K562 (cell line): ENCODE measurements around the gene GPR78. TPM values are rescaled to one million over a fixed set of nuclear protein-coding genes. Genes with fewer than 3 reads are reported as not detected.

Source experiments
- FOXK2 ChIP-seq, 2 experiments: fragments of 450-650 bp; IDR thresholded peaks in 1 of 2; conservative IDR thresholded peaks in 1 of 2; 2 replicates each; pipeline ENCODE4 v1.6.1; 2016; ENCODE audit warnings: low read depth in 2 of 2, mild to moderate bottlenecking in 1 of 2
- GTF2E2 ChIP-seq: fragments of 200-800 bp; sonication (Bioruptor generic); IDR thresholded peaks from 2 replicates; pipeline ENCODE4 v1.6.1; 2016; ENCODE audit warnings: missing genetic modification characterization, missing compliant biosample characterization
- PTBP1 ChIP-seq: fragments of 200-400 bp; formaldehyde crosslinking; IDR thresholded peaks from 2 replicates; pipeline ENCODE4 v1.6.1; 2017; ENCODE audit warnings: low read depth, low read length
- SMARCA5 ChIP-seq: fragments of 450-650 bp; IDR thresholded peaks from 2 replicates; pipeline ENCODE4 v1.6.1; 2016
- XRCC5 ChIP-seq: fragments of 200-400 bp; formaldehyde crosslinking; IDR thresholded peaks from 2 replicates; pipeline ENCODE4 v1.6.1; 2017; ENCODE audit warnings: low read depth, mild to moderate bottlenecking, low read length
- ZEB2 ChIP-seq: fragments of 450-650 bp; IDR thresholded peaks from 2 replicates; pipeline ENCODE4 v1.6.1; 2016
- ZNF507 ChIP-seq: conservative IDR thresholded peaks from 2 replicates; pipeline ENCODE4 v1.6.1; 2017; ENCODE audit warnings: missing genetic modification characterization, missing compliant biosample characterization
- ZNF76 ChIP-seq: fragments of 250-450 bp; sonication (Bioruptor Pico); IDR thresholded peaks from 2 replicates; pipeline ENCODE4 v1.4.0; 2020; ENCODE audit warnings: mild to moderate bottlenecking, moderate library complexity, borderline replicate concordance
- polyA plus RNA-seq, 8 experiments: library from polyadenylated mRNA; depleted of rRNA in 4 of 8; stranded (reverse) in 5 of 8; unstranded in 3 of 8; fragments of >200 nt; fragmentation: Nextera tagmentation in 2 of 8; fragmentation: Illumina TruSeq in 1 of 8; extraction: Ambion mirVana in 2 of 8; extraction: Trizol in 1 of 8; gene quantifications; 2 replicates each; pipeline versions ENCODE4 v1.2.1 to v1.2.3, GENCODE V29; 2011 to 2014; ENCODE audit warnings: inconsistent platforms in 1 of 8, missing spikeins in 1 of 8
- total RNA-seq, 7 experiments: library from RNA; depleted of rRNA in 6 of 7; stranded (reverse); fragments of >200 nt in 6 of 7; fragmentation: Illumina TruSeq in 2 of 7; extraction: Trizol in 2 of 7; gene quantifications; 2 replicates each; pipeline versions ENCODE4 v1.2.1 to v1.2.3, GENCODE V29; 2011 to 2021; ENCODE audit warnings: low replicate concordance in 1 of 7
- TF ChIP-seq, protein P1 (sequence below), 2 experiments: fragments of 450-650 bp in 1 of 2; sonication (generic) in 1 of 2; formaldehyde crosslinking in 1 of 2; IDR thresholded peaks; 2 replicates each; pipeline versions ENCODE4 v1.7.1 to v1.9.0; 2016 to 2022; ENCODE audit warnings: inconsistent platforms in 1 of 2, mild to moderate bottlenecking in 1 of 2, missing genetic modification reagents in 1 of 2
- TF ChIP-seq, protein P2 (sequence below): fragments of 450-650 bp; formaldehyde crosslinking; IDR thresholded peaks from 2 replicates; pipeline ENCODE4 v1.4.0; 2020; ENCODE audit warnings: mild to moderate bottlenecking, moderate library complexity
- TF ChIP-seq, protein P3 (sequence below): fragments of 450-650 bp; formaldehyde crosslinking; IDR thresholded peaks from 2 replicates; pipeline ENCODE4 v1.4.0; 2022; ENCODE audit warnings: mild to moderate bottlenecking, moderate library complexity
- TF ChIP-seq, protein P4 (sequence below): fragments of 450-650 bp; IDR thresholded peaks from 2 replicates; pipeline ENCODE4 v1.6.1; 2016; ENCODE audit warnings: borderline replicate concordance

The GPR78 gene
- total and polyA plus RNA-seq, 9 of the 15 experiments (the other 6 are each of a cell fraction or from before 2014, with no cell fraction given) = 0.04 to 0.13 (median 0.07) TPM; not detected in 4

DNA sequence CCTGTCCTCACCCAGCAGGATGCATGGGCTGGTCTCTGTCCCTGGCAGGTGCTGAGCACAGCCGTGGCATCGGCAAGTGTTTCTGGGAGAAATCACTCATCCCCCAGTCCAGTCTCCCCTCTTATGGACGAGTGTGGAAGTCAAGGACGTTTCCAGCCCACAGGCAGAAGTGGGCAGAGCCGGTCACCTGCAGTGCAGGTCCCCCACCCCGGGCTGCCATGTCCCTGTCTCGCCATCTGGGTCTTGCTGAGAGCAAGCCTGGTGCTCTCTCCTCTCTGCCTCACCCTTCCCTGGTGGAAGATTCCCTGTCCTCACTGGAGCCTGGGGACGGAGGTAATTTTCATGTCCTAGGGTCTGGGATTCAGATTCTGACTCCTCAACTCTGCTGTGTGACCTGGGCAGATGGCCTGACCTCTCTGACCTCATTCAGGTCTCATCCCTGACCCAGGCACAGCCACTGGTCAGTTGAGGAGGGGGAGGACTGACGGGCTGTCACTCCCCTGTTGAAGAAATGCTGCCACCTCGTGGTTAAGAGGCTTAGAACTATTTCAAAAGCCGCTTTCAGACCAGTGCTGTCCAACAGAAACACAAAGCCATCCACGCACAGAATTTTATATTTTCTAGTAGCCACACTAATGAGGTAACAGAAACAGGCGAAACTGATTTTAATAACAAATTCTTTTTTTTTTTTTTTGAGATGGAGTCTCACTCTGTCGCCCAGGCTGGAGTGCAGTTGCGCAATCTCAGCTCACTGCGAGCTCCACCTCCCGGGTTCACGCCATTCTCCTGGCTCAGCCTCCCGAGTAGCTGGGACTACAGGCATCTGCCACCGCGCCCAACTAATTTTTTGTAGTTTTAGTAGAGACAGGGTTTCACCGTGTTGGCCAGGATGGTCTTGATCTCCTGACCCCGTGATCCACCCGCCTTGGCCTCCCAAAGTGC, 14.2 kb downstream of the GPR78 start (continued):
- TF ChIP-seq, protein P1, sequence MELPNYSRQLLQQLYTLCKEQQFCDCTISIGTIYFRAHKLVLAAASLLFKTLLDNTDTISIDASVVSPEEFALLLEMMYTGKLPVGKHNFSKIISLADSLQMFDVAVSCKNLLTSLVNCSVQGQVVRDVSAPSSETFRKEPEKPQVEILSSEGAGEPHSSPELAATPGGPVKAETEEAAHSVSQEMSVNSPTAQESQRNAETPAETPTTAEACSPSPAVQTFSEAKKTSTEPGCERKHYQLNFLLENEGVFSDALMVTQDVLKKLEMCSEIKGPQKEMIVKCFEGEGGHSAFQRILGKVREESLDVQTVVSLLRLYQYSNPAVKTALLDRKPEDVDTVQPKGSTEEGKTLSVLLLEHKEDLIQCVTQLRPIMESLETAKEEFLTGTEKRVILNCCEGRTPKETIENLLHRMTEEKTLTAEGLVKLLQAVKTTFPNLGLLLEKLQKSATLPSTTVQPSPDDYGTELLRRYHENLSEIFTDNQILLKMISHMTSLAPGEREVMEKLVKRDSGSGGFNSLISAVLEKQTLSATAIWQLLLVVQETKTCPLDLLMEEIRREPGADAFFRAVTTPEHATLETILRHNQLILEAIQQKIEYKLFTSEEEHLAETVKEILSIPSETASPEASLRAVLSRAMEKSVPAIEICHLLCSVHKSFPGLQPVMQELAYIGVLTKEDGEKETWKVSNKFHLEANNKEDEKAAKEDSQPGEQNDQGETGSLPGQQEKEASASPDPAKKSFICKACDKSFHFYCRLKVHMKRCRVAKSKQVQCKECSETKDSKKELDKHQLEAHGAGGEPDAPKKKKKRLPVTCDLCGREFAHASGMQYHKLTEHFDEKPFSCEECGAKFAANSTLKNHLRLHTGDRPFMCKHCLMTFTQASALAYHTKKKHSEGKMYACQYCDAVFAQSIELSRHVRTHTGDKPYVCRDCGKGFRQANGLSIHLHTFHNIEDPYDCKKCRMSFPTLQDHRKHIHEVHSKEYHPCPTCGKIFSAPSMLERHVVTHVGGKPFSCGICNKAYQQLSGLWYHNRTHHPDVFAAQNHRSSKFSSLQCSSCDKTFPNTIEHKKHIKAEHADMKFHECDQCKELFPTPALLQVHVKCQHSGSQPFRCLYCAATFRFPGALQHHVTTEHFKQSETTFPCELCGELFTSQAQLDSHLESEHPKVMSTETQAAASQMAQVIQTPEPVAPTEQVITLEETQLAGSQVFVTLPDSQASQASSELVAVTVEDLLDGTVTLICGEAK (IDR thresholded peaks at IDR 0.05) = no peak
- TF ChIP-seq, protein P1 (CRISPR knock-in tag; IDR thresholded peaks at IDR 0.05) = no peak
- no peak for TF ChIP-seq XRCC5
- no peak for TF ChIP-seq FOXK2 (conservative IDR thresholded peaks at IDR 0.05 in 1 of 2, IDR thresholded peaks at IDR 0.05 in 1 of 2; ENCODE audit: low read depth in 2 of 2)
- no peak for TF ChIP-seq GTF2E2 (tag)
- TF ChIP-seq, protein P2, sequence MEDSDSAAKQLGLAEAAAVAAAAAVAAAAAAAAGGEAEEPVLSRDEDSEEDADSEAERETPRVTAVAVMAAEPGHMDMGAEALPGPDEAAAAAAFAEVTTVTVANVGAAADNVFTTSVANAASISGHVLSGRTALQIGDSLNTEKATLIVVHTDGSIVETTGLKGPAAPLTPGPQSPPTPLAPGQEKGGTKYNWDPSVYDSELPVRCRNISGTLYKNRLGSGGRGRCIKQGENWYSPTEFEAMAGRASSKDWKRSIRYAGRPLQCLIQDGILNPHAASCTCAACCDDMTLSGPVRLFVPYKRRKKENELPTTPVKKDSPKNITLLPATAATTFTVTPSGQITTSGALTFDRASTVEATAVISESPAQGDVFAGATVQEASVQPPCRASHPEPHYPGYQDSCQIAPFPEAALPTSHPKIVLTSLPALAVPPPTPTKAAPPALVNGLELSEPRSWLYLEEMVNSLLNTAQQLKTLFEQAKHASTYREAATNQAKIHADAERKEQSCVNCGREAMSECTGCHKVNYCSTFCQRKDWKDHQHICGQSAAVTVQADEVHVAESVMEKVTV = peak; percentile 81
- TF ChIP-seq PTBP1 = no peak
- no peak for TF ChIP-seq ZNF76
- TF ChIP-seq ZEB2 = peak; percentile 32; the same call in 1 of the 2 replicates
- TF ChIP-seq, protein P3, sequence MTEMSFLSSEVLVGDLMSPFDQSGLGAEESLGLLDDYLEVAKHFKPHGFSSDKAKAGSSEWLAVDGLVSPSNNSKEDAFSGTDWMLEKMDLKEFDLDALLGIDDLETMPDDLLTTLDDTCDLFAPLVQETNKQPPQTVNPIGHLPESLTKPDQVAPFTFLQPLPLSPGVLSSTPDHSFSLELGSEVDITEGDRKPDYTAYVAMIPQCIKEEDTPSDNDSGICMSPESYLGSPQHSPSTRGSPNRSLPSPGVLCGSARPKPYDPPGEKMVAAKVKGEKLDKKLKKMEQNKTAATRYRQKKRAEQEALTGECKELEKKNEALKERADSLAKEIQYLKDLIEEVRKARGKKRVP (CRISPR knock-in tag) = no peak
- no peak for TF ChIP-seq ZNF507 (tag)
- peak; percentile 97; the same call in 1 of the 2 replicates for TF ChIP-seq SMARCA5
- TF ChIP-seq, protein P4, sequence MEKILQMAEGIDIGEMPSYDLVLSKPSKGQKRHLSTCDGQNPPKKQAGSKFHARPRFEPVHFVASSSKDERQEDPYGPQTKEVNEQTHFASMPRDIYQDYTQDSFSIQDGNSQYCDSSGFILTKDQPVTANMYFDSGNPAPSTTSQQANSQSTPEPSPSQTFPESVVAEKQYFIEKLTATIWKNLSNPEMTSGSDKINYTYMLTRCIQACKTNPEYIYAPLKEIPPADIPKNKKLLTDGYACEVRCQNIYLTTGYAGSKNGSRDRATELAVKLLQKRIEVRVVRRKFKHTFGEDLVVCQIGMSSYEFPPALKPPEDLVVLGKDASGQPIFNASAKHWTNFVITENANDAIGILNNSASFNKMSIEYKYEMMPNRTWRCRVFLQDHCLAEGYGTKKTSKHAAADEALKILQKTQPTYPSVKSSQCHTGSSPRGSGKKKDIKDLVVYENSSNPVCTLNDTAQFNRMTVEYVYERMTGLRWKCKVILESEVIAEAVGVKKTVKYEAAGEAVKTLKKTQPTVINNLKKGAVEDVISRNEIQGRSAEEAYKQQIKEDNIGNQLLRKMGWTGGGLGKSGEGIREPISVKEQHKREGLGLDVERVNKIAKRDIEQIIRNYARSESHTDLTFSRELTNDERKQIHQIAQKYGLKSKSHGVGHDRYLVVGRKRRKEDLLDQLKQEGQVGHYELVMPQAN = no peak
